22Rv1 (cell line): Measurements from ENCODE around the gene TNNC2.
"Not testable (repeated sequence)": the region's sequence is repeated elsewhere in the genome, so short reads cannot be mapped to it uniquely, and the experiment has no call there.

Experiments used
- H3K27ac ChIP-seq: fragments of 450-650 bp; 2 replicates; pipeline ENCODE4 v1.5.1; 2017
- CTCF ChIP-seq: fragments of 450-650 bp; IDR thresholded peaks from 2 replicates; pipeline ENCODE4 v1.5.1; 2017; ENCODE audit warnings: mild to moderate bottlenecking
- ZFX ChIP-seq: fragments of 450-650 bp; IDR thresholded peaks from 2 replicates; pipeline ENCODE4 v1.6.1; 2017; ENCODE audit warnings: antibody characterized with exemption, borderline replicate concordance

Gene TNNC2

GRCh38 chr20:45810191-45810970 lies 16.7 kb downstream of the TNNC2 start:
- H3K27ac ChIP-seq: peak overlapping the region; percentile 77; the same call in 1 of the 2 replicates
- TF ChIP-seq CTCF (no peak), ZFX (no peak)

DNA sequence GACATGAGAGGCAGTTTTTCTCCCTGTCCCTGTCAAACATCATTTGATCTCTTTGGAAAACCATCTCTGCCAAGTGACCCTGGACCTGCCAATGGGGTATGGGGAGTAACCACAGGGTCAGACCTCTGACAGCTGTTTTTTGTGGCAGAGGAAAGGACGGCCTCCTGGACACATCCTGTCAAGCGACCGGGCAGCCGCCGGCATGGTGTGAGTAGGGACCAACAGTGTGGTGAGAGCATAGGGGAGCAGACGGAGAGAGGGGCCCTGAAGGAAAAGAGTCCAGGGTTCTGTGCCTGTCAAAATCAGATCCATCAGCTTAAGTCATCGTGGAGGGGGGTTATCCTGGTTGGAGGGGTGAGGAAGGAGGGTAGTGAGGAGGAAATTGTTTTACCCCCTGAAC lies 25.3 kb downstream of the TNNC2 start:
- TF ChIP-seq ZFX (no peak), CTCF (no peak)
- no peak overlapping the region for H3K27ac ChIP-seq

- TF ChIP-seq ZFX (no peak), CTCF (peak; percentile 83)
- no peak overlapping the region for H3K27ac ChIP-seq
Observed at GRCh38 chr20:45798935-45799642, 28.0 kb downstream of the TNNC2 start.

DNA sequence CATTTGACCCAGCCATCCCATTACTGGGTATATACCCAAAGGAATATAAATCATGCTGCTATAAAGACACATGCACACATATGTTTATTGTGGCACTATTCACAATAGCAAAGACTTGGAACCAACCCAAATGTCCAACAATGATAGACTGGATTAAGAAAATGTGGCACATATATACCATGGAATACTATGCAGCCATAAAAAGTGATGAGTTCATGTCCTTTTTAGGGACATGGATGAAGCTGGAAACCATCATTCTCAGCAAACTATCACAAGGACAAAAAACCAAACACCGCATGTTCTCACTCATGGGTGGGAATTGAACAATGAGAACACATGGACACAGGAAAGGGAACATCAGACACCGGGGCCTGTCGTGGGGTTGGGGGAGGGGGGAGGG lies 29.2 kb downstream of the TNNC2 start:
- H3K27ac ChIP-seq: not testable (repeated sequence)

DNA sequence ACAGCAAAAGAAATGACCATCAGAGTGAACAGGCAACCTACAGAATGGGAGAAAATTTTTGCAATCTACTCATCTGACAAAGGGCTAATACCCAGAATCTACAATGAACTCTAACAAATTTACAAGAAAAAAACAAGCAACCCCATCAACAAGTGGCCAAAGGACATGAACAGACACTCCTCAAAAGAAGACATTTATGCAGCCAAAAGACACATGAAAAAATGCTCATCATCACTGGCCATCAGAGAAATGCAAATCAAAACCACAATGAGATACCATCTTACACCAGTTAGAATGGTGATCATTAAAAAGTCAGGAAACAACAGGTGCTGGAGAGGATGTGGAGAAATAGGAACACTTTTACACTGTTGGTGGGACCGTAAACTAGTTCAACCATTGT lies 29.6 kb downstream of the TNNC2 start:
- not testable (repeated sequence) for H3K27ac ChIP-seq

- H3K27ac ChIP-seq: no peak overlapping the region
- no peak for TF ChIP-seq CTCF
- TF ChIP-seq ZFX: no peak
Observed at GRCh38 chr20:45796337-45797065, 30.6 kb downstream of the TNNC2 start.

- no peak for TF ChIP-seq ZFX
- no peak for TF ChIP-seq CTCF
- H3K27ac ChIP-seq: peak overlapping the region; percentile 63
Observed at GRCh38 chr20:45792317-45793118, 34.6 kb downstream of the TNNC2 start.
